ENCODE data around the gene SASH1. TPM values are rescaled to one million over a fixed set of nuclear protein-coding genes. Genes with fewer than 3 reads are reported as not detected.

The SASH1 gene
- total RNA-seq, 1 experiment from 2014 or later = 6.6 TPM

GRCh38 chr6:148398244-148398643, 55.6 kb downstream of the SASH1 start:
- TF ChIP-seq REST (IDR thresholded peaks at IDR 0.05; ENCODE audit: insufficient read depth in 1 of 2, low read depth in 2 of 2, low read length in 1 of 2) = no peak
- TF ChIP-seq TCF7L2 (IDR thresholded peaks at IDR 0.05; ENCODE audit: low read depth, low read length) = no peak
- TF ChIP-seq SIN3A (IDR thresholded peaks at IDR 0.05; ENCODE audit: borderline replicate concordance, insufficient read depth, low read depth, low read length) = no peak
- no peak for TF ChIP-seq POLR2AphosphoS5 (IDR thresholded peaks at IDR 0.05; ENCODE audit: low read depth, low read length)
- no peak overlapping the region for H3K4me3 ChIP-seq (ENCODE audit: low read depth in 2 of 2, low read length in 2 of 2)
- H3K36me3 ChIP-seq (ENCODE audit: control insufficient read depth, insufficient read depth, low read length) = no peaks in the 10 kb centered on the region
- H3K4me1 ChIP-seq (ENCODE audit: control insufficient read depth, insufficient read depth, low read length) = no peaks in the 10 kb centered on the region
- BruUV-seq (replicated peaks) = no TSS peak
- ChIA-PET CTCF (no interaction called here), POLR2A (no interaction called here)
- H3K27ac ChIP-seq (ENCODE audit: low read length) = no peak overlapping the region
- intact Hi-C loops (cut with micrococcal nuclease; ENCODE audit: unreplicated experiment) (no loop called here), in situ Hi-C loops (cut with HindIII; ENCODE audit: low pct_unique_long_range_greater_than_20kb, low sequenced_read_pairs) (no loop called here)
- DNase-seq (ENCODE audit: low read depth, low spot score) (no peak), ATAC-seq (no peak)
- H3K9me3 ChIP-seq (ENCODE audit: control insufficient read depth, insufficient read depth, low read depth, low read length) = no peaks in the 10 kb centered on the region
- H3K27me3 ChIP-seq (ENCODE audit: control insufficient read depth, insufficient read depth, low read length) = no peaks in the 10 kb centered on the region

GRCh38 chr6:148398678-148399077, 56.0 kb downstream of the SASH1 start:
- Histone ChIP-seq H3K9me3 (ENCODE audit: control insufficient read depth, insufficient read depth, low read depth, low read length) (no peaks in the 10 kb centered on the region), H3K27me3 (ENCODE audit: control insufficient read depth, insufficient read depth, low read length) (no peaks in the 10 kb centered on the region), H3K4me1 (ENCODE audit: control insufficient read depth, insufficient read depth, low read length) (no peaks in the 10 kb centered on the region), H3K36me3 (ENCODE audit: control insufficient read depth, insufficient read depth, low read length) (no peaks in the 10 kb centered on the region), H3K27ac (ENCODE audit: low read length) (no peak overlapping the region), H3K4me3 (ENCODE audit: low read depth in 2 of 2, low read length in 2 of 2) (no peak overlapping the region)
- CTCF ChIA-PET = no interaction called here
- BruUV-seq (replicated peaks) = no TSS peak
- in situ Hi-C loops (cut with HindIII; ENCODE audit: low pct_unique_long_range_greater_than_20kb, low sequenced_read_pairs) = no loop called here
- DNase-seq (ENCODE audit: low read depth, low spot score) (no peak), ATAC-seq (no peak)
- TF ChIP-seq TCF7L2 (IDR thresholded peaks at IDR 0.05; ENCODE audit: low read depth, low read length) (no peak), REST (IDR thresholded peaks at IDR 0.05; ENCODE audit: insufficient read depth in 1 of 2, low read depth in 2 of 2, low read length in 1 of 2) (no peak), POLR2AphosphoS5 (IDR thresholded peaks at IDR 0.05; ENCODE audit: low read depth, low read length) (no peak), SIN3A (IDR thresholded peaks at IDR 0.05; ENCODE audit: borderline replicate concordance, insufficient read depth, low read depth, low read length) (no peak), CTCF (IDR thresholded peaks at IDR 0.05) (no peak)
- POLR2A ChIA-PET = no interaction called here
- intact Hi-C loops (cut with micrococcal nuclease; ENCODE audit: unreplicated experiment) = no loop called here
